GM20431 (cell line): Measurements from ENCODE around the gene RPS27.

Source experiments
- in situ Hi-C: fragments of 300-500 bp; cut with MseI, MboI; formaldehyde crosslinking; loops from one replicate; pipeline ENCODE4 v1.15.0; 2020; ENCODE audit warnings: low sequenced_read_pairs; ENCODE audit not compliant: unreplicated experiment

RPS27 gene

GRCh38 chr1:153990468-153991150 is at the start of gene RPS27:
RPS27 (plus strand) TSS chr1:153990762; CDS start chr1:153990797, 35 bp downstream.
- in situ Hi-C loops = loop anchor here (25.0 kb wide), 1 partner anchor 328 kb away; the partner anchor contains the start of genes ILF2 and SNAPIN

- in situ Hi-C loops = no loop called here
These were observed 48.5 kb upstream of the RPS27 start for GRCh38 chr1:153941826-153942725.

GRCh38 chr1:153942766-153943549 is 47.6 kb upstream of the RPS27 start:
- in situ Hi-C loops = no loop called here

DNA sequence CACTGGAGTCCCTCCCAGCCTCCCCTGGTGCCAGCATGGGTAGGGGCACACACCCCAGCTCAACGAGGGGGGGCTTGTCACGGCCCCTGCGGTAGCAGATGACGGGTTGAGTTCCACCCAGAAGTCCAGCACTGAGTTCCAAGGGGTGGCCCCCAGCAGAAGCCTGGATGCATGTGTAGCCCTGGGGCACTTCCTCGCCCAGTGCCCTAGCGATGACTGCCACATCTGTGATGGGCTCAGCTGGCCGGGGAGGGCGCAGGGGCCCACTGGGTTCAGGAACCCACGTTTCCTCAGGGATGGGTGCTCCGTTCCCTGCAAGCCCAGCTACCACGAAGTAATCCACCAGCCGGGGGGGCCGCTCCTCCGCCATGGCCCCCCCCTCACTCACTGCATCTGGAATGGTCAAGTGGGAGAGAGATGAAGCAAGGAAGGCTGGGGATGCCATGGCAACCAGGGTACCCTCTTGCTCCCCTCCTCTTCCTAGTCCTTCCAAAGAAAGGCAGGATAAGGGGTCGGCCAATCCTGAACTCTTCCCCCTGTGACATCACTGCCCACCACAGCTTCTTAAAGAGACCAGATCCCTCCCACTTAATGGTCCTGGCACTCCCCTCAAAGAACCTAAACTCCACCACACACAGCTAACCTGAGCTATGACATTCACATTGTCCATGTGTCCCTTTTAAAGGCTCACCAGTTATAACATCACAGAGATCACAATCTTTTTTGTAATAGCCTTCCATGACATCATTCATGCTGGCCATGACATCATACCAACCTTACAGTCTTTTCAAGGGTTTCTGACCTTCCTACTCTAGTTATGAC is 46.3 kb upstream of the RPS27 start:
- in situ Hi-C loops = no loop called here

GRCh38 chr1:153944827-153945117 is 45.8 kb upstream of the RPS27 start:
- in situ Hi-C loops = no loop called here

- in situ Hi-C loops = no loop called here
These were observed 45.3 kb upstream of the RPS27 start for GRCh38 chr1:153945131-153945794.

- in situ Hi-C loops = no loop called here
These were observed 44.6 kb upstream of the RPS27 start for GRCh38 chr1:153945795-153946621.

- in situ Hi-C loops = no loop called here
These were observed 43.8 kb upstream of the RPS27 start, which contains the start of gene DENND4B for GRCh38 chr1:153946622-153947241. DENND4B (minus strand) TSS chr1:153946718; CDS start chr1:153944374, 2,344 bp downstream.

GRCh38 chr1:153951183-153951582 is 39.4 kb upstream of the RPS27 start:
- in situ Hi-C loops = no loop called here

- in situ Hi-C loops = no loop called here
These were observed 38.8 kb upstream of the RPS27 start for GRCh38 chr1:153951801-153952200.

DNA sequence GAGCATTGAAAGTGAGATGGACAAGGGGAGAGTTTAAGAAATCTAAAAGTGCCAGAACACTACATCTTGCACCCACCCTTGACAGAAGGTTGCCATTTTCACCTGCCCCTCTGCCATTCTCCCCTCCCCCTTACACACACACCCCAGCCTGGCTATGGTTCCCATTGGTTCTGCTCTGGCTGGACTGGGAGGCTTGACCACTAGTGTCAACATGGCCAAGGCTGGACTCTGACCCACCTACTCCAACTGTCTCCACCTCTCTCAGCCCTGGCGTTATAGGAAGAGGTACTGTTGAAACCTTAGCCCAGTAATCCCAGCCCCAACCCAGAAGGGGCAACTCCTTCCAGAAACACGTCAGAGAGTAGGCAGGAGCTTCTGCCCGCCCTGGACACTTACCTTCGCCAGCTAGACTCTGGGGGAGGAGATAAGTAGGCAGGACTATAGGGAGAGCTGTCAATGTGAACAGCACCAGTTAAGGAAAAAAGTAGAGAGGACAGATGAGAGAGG is 36.6 kb upstream of the RPS27 start:
- in situ Hi-C loops = no loop called here

- in situ Hi-C loops = no loop called here
These were observed 35.7 kb upstream of the RPS27 start for GRCh38 chr1:153954826-153955225.

DNA sequence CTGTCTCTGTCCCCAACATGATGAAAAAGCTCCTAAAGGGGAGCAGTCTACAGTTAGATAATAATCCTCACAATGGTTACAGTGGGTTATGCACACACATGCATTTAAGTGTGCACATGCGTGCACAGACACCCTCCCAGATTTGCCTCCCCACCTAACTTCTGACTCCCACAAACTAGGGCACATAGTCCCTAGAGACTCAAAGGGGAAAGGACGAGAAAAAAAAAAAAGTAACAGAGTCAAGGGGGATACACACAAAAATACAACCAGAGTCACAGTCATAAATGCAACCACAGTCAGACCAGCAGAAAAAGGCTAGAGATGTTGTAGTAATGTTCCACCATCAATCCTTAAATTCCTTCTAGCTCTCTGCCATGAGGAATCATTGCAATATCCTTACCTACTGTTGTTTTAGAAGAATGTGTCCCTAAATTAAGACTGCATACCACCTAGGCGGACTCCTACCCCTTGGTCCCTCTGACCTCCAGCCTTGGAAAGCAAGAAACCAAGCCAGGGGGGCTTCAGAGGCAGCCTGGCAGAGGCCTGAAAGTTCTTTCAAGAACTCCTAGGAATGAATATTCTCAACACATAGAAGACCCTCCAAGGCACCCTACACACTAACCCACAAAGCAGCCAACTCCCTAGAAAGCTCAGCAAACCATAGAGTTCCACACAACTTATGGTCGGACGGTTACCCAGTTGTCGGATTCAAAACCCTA is 33.4 kb upstream of the RPS27 start:
- in situ Hi-C loops = no loop called here

DNA sequence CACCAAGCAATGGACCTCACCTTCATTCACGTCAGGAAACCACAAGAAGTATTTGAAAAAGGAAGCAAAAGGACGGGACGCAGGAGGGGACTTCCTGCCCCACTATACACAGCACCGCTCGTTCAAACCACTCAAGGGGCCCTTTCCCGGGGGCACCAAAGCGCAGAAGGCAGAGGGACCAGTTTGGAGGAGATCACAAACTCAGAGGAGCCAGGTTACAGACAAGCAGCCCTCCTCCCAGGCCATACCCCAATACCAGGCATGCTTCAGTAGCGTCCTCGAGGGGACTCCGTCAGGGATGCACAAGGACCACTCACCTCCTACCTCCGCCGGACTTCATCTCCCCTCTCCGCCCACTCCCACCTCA is 32.8 kb upstream of the RPS27 start:
- in situ Hi-C loops = no loop called here

GRCh38 chr1:153958111-153958960 is 32.2 kb upstream of the RPS27 start, which contains the start of gene CRTC2:
CRTC2 (minus strand) TSS chr1:153958612; CDS start chr1:153958497, 115 bp downstream.
- in situ Hi-C loops = no loop called here

- in situ Hi-C loops = no loop called here
These were observed 31.7 kb upstream of the RPS27 start for GRCh38 chr1:153958961-153959260.
